ENCODE data around the gene VGLL4.
A peak's percentile ranks its signal among the peaks of the same experiment; 100 is the strongest.

The VGLL4 gene

DNA sequence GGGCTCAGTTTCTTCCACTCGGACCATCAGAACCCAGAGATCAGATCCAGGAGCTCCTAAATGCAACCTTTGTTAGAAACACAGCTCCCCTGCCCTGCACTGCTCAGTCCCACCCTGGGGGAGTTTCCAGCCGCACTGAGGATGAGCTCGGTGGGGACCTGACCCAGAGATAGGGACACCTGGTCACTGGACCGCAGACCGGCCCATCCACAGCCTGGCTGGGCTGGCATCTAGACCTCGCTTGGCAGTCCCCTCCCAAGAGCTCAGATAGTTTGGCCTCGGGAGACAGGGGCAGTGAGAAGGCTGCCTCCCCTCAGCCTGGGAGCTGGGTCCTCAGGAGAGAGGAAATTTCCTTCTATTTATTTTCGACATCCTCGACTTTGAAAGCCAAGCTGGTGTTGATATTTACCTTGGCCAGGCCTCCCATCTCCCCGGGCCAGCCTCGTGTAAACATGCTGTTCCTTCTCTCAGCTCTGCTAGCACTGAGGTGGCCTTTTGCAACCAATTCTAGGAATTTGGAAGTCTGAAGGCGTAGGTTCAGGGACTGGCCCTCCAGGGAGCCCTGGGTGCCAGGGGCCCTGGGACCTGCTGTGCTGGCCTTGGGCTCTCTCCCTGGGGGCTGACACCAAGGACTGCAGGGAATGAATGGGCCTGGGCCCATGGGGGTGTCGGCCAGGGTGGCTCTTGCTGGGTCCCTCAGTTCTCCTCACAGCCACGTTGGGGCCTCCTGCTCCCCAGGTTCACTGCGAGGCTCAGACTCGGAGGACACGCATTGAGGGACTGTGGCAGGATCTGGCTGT lies 90.1 kb downstream of the VGLL4 start:
- H3K27me3 Mint-ChIP-seq = no peaks in the 10 kb centered on the region
- no peak overlapping the region for H3K27ac Mint-ChIP-seq
- H3K4me3 Mint-ChIP-seq = no peak overlapping the region
- peaks cover 13% of the 10 kb centered on the region for H3K4me1 Mint-ChIP-seq
- H3K36me3 Mint-ChIP-seq = peaks cover 9% of the 10 kb centered on the region
- H3K9me3 Mint-ChIP-seq = no peaks in the 10 kb centered on the region

DNA sequence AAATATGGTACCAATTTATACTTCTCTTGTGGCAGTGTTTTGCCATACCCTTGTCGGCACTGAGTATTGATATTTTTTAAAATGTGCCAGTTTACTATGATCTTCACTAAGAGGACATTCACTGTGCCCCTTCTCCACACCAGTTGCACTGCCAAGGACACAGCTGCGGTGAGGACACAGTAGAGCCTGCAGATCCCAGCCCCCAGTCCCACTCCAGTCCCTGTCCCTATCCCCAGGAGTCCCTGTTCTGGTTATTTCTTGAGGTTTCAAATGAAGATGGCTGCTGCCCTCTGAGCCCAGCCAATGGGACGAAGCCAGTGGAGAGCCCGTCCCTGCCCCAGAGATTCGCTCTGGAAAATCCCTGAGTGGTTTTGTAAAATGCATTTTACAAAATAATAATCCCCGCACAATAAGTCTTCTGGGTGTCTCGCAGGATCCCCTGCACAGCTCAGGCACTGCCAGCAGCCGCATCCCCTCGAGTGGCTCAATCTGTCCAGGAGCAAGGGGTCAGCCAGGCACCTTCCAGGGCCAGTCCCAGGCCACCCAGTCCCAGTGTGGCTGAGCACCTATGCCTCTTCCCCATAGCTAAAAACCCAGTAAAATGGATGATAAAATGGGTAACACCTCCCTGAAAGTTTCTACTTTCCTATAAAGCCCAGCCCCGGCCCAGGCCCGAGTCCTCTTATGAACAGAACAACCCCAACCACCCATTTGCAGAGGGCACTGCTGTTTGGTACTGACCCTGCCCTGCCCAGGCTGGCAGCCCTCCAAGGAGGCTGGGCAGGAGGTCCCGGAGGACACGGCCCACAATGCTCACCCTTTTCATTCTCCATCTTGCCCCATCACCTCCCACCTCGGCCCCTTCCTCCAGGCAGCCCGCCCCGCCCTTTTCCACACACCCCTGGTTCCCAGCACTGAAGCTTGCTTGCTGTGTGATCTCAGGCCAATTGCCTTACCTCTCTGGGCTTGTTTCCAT lies 91.1 kb downstream of the VGLL4 start:
- Mint-ChIP-seq H3K27ac (peak overlapping the region; percentile 35), H3K4me1 (peaks cover 15% of the 10 kb centered on the region), H3K27me3 (no peaks in the 10 kb centered on the region), H3K9me3 (no peaks in the 10 kb centered on the region), H3K36me3 (peaks cover 9% of the 10 kb centered on the region), H3K4me3 (no peak overlapping the region)

DNA sequence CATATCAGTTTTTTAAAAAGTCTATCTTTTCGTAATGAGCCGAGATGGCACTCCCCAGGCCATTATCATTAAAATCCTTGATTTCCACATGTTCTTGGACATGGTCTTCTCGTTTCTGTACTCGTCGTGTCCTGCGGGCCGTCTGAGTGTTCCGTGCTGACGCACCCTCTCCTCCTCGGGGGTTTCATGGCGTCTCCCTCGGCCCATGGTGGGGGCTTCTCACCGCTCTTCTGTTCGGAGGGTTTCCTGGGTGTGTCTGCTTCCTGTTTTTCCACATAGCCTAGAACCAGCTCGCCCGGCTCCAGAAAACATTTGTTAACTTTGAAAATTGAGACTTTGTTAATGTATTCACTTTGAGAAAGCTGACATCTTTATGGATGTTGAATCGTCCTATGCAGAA lies 92.7 kb downstream of the VGLL4 start:
- no peaks in the 10 kb centered on the region for H3K27me3 Mint-ChIP-seq
- H3K36me3 Mint-ChIP-seq = peaks cover 14% of the 10 kb centered on the region
- peak overlapping the region; percentile 23 for H3K27ac Mint-ChIP-seq
- H3K9me3 Mint-ChIP-seq = no peaks in the 10 kb centered on the region
- peaks cover 15% of the 10 kb centered on the region for H3K4me1 Mint-ChIP-seq
- H3K4me3 Mint-ChIP-seq = no peak overlapping the region

DNA sequence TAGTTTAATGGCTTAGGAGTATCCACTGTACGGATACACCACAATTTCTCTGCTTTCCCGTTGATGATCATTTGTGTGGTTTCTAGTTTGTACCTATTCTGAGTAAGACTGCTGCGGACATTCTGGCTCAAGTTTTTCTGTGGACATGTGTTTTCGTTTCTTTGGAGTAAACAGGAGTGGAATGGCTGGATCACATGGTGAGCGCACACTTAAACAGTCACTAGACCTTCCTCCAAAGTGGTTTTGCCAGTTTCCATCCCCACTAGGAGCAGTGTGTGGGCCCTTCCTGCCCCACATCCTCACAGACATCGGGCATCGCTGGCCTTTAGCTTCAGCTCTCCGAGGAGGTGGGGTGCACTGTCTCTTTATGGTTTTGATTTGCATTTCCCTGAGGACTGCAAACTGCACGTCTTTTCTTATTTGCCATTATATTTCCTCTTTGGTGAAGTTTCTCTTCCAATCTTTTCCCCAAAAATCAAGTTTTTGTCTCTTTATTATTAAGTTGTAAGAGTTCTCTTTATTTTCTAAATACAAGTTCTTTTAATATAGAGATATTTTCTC lies 94.1 kb downstream of the VGLL4 start:
- Mint-ChIP-seq H3K27ac (no peak overlapping the region), H3K27me3 (no peaks in the 10 kb centered on the region), H3K4me1 (peaks cover 15% of the 10 kb centered on the region), H3K36me3 (peaks cover 14% of the 10 kb centered on the region), H3K4me3 (no peak overlapping the region), H3K9me3 (no peaks in the 10 kb centered on the region)

DNA sequence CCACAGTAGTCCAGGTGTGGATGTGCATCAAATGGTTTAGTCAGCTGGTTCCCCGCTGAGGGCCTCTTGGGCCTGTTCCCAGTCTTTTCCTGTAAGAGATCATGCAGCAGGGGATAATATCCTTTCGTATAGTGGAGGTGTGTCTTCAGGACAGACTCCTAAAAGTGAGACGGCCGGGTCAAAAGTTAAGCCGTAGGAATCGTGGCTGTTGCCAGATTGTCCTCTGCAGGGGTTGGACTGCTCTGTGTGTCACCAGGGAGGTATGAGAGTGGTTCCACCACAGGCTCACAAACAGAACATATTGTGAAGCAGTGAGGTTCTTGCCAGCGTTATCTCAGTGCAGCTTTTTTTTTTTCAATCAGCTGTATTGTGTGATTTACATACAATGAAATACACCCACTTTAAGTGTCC lies 95.0 kb downstream of the VGLL4 start:
- peaks cover 14% of the 10 kb centered on the region for H3K36me3 Mint-ChIP-seq
- no peaks in the 10 kb centered on the region for H3K27me3 Mint-ChIP-seq
- no peak overlapping the region for H3K4me3 Mint-ChIP-seq
- no peaks in the 10 kb centered on the region for H3K9me3 Mint-ChIP-seq
- H3K27ac Mint-ChIP-seq = no peak overlapping the region
- peaks cover 15% of the 10 kb centered on the region for H3K4me1 Mint-ChIP-seq

DNA sequence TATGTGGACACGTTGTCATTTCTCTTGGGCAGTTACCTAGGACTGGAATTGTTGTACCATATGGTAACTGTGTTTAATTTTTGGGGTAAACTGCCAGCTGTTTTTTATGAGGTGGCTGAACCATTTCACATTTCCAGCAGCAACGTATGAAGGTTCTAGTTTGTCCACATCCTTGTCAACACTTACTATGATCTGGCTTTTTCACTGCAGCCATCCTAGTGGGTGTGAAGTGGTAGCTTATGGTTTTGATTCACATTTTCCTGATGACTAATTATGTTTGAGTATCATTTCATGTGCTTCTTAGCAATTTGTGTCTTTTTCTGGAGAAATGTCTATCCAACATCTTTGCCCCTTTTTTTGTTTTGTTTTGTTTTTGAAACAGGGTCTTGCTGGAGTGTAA lies 96.2 kb downstream of the VGLL4 start:
- Mint-ChIP-seq H3K4me3 (no peak overlapping the region), H3K9me3 (no peaks in the 10 kb centered on the region), H3K36me3 (peaks cover 10% of the 10 kb centered on the region), H3K4me1 (peaks cover 15% of the 10 kb centered on the region), H3K27ac (no peak overlapping the region), H3K27me3 (no peaks in the 10 kb centered on the region)

DNA sequence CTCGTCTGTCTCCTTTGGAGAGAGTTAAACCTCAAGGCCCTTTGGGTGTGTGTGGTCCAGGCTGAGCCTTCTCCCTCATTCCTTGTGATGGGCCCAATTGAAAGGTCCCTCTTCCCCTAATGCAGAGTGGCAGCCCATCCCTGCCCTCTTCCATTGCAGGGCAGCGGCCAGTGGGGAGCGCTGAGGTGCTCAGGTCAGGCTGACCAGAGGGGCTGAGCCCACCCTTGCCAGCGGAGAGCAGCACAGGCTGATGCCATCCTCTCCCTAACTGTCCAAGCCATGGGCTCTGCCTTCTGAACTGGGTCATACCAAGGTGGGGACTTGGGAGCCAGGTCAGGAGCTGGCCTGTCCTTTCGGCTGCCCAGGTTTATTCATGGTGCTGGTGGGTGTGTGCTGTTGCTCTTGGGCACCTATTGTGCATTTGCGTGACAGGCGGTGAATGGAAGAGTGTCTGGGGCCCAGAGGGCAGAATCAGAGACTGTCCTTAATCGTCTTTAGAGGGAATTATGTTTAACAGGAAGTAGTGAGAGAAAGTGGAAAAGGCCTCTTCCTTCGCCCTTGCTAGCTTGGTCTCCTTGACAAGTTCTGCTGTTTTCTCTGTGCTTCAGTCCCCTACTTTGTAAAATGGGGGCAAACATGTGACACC lies 96.9 kb downstream of the VGLL4 start:
- Mint-ChIP-seq H3K36me3 (peaks cover 10% of the 10 kb centered on the region), H3K4me3 (no peak overlapping the region), H3K27me3 (no peaks in the 10 kb centered on the region), H3K4me1 (peaks cover 18% of the 10 kb centered on the region), H3K27ac (no peak overlapping the region), H3K9me3 (no peaks in the 10 kb centered on the region)

DNA sequence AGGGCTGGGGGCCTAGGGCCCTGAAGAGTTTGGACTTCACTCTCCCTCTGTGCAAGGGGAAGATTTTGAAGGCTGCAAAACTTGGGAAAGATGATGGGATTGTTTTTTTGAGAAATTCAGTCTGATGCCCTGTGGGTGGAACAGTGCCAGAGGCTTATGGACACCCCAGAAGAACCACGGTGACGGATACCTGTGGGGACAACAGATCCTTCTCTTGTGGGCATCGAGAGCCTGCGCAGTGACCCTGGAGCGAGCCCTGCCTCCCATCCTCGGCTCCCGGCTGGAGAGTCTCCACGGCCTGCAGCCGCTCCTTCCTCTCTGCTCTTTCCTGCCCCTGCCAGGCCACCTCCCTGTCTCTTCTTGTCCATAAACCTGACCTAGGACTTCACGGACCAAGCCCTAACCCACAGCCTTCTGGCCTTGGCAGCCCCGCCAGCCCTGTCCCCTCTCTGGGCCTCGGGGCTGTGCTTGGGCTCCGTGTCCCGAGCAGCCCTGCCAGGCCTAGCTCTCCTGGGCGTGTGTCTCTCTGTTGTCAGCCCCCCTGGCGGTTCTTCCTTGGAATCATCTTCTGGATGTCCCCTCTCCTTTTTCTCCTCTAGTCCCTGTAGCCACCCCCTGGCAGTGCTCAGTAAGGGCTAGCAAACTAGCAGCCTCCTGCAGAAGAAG lies 98.4 kb downstream of the VGLL4 start:
- Mint-ChIP-seq H3K36me3 (peaks cover 7% of the 10 kb centered on the region), H3K4me1 (peaks cover 13% of the 10 kb centered on the region), H3K27me3 (no peaks in the 10 kb centered on the region), H3K4me3 (no peak overlapping the region), H3K27ac (no peak overlapping the region), H3K9me3 (no peaks in the 10 kb centered on the region)

DNA sequence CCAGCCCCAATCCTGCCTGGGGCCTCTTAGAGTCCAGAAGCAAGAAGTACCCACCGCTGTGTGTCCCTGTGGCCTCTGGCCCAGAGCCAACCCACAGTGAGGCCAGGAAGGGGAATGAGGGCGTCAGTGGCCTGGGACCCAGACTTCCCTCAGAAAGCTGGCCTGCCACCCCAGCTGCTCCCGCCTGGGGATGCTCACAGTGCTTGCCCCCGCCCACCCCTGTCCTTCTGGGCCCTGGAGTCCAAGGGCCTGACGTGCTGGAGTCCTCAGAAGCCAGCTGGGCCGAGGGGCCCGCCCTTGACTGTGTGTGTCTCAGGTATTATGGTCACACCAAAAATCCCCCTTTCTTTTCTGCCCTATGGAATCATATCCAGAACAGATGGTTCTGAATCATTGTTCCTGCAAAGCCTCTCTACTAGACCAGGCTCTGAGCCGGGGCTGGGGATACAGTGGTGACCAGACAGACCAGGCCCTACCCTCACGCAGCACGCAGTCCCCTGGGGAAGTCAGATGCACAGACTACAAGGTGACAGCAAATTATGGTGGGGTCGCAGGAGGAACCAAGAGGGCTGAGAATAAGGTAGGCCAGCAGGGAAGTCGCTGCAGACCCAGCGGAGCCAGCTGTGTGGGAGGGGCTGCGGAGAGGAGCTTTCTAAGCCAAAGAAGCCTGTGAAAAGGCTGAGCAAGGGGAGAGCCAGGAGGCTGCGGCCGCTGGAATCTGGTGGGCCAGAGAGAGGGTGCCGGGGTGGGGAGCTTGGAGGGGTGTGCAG lies 99.1 kb downstream of the VGLL4 start:
- Mint-ChIP-seq H3K27ac (no peak overlapping the region), H3K27me3 (no peaks in the 10 kb centered on the region), H3K9me3 (no peaks in the 10 kb centered on the region), H3K36me3 (peaks cover 8% of the 10 kb centered on the region), H3K4me1 (peaks cover 13% of the 10 kb centered on the region), H3K4me3 (no peak overlapping the region)

DNA sequence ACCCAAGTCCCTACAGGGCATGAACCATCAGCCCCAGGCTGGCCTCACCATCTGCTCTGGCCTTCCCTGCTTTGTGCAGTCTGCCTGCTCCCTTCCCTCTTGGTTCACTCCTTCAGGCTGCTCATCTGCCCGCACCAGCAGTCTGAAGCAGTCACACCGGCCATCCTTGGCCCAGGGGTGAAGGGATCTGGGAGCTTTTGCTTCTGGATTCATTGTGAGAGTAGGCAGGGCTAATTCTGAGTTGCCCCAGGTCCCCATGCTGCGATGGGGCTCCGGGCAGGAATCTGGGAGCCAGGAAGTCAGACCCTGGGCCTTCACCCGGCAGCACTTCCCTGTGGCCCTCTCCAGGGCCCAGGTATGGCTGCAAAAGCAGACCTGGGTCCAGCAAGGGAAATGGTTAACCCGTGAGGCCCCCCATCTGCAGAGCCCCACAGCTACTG lies 99.7 kb downstream of the VGLL4 start:
- Mint-ChIP-seq H3K4me3 (no peak overlapping the region), H3K9me3 (no peaks in the 10 kb centered on the region), H3K36me3 (peaks cover 10% of the 10 kb centered on the region), H3K27me3 (no peaks in the 10 kb centered on the region), H3K27ac (no peak overlapping the region), H3K4me1 (peaks cover 12% of the 10 kb centered on the region)

DNA sequence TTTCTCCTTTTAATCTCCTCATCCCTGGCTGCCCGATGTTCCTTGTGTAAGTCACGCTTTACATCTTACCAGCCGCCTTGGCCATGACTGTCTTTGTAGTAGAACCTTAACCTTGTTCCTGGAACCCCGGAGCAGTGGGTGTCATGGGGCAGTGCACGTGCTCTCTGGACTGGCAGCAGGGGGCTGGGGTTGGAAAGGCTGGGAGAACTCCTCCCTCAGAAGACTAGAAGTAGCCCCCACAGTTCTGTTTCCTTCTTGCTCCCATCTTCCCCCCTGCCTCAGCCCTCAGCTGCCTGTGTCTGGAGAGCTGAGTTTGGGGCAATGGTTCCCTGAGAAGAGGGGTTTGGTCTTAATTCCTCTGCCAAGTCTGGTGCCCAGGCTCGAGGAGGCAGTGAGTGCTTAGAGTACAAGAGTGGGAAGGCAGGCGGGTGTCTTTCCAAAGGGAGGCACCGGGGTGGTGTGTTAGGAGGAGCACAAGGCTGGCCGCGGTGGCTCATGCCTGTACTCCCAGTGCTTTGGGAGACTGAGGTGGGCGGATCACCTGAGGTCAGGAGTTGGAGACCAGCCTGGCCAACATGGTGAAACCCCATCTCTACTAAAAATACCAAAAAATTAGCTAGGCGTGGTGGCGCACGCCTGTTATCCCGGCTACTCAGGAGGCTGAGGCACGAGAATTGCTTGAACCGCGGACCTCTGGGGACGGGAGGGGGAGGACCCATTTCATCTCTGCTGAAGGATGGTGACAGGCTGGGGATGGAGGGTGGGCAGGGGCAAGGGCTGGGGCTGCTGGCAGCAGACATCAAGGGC lies 100.4 kb downstream of the VGLL4 start:
- H3K27ac Mint-ChIP-seq = no peak overlapping the region
- H3K36me3 Mint-ChIP-seq = peaks cover 10% of the 10 kb centered on the region
- H3K4me3 Mint-ChIP-seq = no peak overlapping the region
- no peaks in the 10 kb centered on the region for H3K27me3 Mint-ChIP-seq
- H3K9me3 Mint-ChIP-seq = no peaks in the 10 kb centered on the region
- peaks cover 6% of the 10 kb centered on the region for H3K4me1 Mint-ChIP-seq

DNA sequence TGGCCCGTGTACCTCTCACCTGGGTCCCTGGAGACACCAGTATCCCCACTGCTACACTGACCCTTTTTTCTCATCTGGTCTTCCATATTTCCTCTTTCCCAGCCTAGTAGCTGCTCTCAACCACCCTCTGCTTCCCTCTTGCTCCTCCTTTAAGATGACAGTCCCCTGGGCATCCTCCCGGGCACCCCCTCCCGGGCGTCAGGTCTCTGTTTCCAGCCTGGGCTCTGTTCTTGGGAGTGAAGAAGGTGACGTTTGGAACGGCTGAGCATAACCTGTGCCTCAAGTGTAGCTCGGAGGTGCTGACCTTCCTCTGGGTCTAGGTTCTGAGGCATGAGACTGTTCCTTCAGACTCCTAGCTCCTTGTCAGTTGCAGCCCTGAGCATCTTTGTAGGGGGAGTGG lies 101.2 kb downstream of the VGLL4 start:
- H3K9me3 Mint-ChIP-seq = no peaks in the 10 kb centered on the region
- H3K36me3 Mint-ChIP-seq = peaks cover 10% of the 10 kb centered on the region
- no peak overlapping the region for H3K27ac Mint-ChIP-seq
- no peak overlapping the region for H3K4me3 Mint-ChIP-seq
- no peaks in the 10 kb centered on the region for H3K27me3 Mint-ChIP-seq
- H3K4me1 Mint-ChIP-seq = peaks cover 6% of the 10 kb centered on the region

DNA sequence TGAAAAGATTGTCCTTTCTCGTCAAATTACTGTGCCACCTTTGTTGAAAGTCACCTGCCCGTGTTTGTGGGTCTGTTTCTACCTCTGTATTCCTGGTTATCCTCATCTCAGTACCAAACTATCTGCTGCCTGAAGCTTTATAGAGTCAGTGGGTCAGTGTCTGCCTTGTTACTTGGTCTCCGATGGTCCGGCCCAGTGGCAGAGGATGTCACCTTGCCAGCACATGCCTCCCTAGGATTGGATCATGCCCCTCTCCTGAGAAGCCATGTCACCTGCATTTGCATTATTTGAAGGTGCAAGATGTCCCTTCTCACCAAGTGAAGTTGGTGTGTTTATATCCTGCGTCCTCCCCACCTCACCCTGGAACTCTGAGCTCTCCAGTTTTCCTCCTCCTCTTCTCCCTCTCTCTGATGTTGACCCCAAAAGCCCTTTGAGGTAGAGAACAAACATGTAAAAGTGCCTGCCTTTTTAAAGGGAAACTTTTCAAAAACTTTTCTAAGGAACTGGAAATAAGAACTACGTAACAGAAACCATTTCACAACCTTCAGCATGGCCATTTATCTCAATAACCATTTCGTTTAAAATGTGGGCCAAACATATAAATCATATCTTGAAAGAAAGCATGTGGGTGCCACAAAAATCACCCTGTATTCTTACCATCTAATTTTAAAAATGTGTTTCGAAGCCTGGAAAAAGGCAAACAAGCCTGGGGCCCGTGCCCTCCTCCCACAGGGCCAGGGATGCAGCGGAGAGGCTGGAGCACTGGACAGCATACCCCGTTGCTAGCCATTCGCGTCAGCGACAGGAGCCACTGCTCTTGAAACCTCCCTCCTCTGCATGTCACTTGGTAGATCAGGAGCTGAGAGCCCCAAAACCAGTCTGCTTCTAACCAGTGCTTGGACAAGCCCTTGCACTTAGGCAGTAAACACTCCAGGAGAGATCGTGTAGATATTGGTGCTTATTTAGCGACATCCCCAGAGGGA lies 102.1 kb downstream of the VGLL4 start:
- no peak overlapping the region for H3K27ac Mint-ChIP-seq
- H3K4me3 Mint-ChIP-seq = no peak overlapping the region
- peaks cover 3% of the 10 kb centered on the region for H3K36me3 Mint-ChIP-seq
- H3K9me3 Mint-ChIP-seq = no peaks in the 10 kb centered on the region
- H3K27me3 Mint-ChIP-seq = no peaks in the 10 kb centered on the region
- H3K4me1 Mint-ChIP-seq = peaks cover 6% of the 10 kb centered on the region
